GM19372 (cell line): ENCODE measurements around the gene LMAN2L.

Experiments
- ATAC-seq: cut with Tn5 transposase; IDR thresholded peaks from one replicate; pipeline ENCODE4 v1.9.1; 2021; ENCODE audit warnings: mild to moderate bottlenecking, low read depth, moderate library complexity; ENCODE audit not compliant: unreplicated experiment

The LMAN2L gene

GRCh38 chr2:96716388-96716787 lies 23.5 kb downstream of the LMAN2L start:
- ATAC-seq, result no peak

DNA sequence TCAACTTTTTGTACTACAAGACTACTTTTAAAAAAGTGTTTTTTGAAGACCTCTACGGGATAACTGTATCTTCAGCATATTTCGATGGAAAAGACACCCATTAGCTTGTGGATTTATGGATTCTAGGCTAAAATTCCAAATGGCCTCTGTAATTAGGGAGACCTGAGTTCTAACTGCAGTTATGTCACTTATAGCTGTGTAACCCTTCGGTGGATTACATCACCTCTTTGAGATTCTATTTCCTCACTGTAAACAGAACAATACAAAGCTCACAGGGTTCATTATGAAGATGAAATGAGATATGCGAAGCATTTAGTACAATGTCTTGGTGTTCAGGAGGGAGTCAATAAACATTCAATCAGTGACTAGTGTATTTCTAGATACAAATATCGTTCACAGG lies 24.2 kb downstream of the LMAN2L start:
- no peak for ATAC-seq

- ATAC-seq, result no peak
These were observed 28.9 kb downstream of the LMAN2L start for GRCh38 chr2:96710985-96711384.

DNA sequence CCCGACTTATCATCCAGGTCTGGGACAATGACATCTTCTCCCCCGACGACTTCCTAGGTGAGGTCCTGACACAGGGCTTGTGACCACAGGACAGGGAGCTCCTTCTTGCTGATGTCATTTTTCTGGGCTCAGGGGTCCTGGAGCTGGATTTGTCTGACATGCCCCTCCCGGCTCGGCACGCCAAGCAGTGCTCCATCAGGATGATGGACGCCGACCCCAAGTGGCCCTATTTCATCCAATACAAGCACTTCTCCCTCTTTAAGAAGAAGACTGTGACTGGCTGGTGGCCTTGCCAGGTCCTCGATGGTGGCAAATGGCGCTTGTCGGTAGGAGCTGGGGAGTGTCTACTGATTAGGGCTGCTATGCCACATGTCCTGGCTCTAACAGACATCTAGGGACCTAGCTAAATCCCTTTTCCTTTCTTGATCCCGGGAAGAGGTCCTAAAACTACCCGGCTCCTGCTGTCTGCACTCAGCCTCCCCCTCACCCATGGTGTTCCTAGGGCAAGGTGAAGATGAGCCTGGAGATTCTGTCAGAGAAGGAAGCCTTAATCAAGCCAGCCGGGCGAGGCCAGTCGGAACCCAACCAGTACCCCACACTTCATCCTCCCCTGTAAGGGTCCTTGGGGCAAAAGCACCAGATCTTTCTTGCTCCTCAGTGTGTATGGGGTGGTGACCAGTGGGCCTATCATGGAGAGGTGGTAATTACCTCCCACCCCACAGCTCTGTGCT lies 36.7 kb downstream of the LMAN2L start:
- ATAC-seq, result no peak

GRCh38 chr2:96702098-96702785 lies 37.6 kb downstream of the LMAN2L start:
- no peak for ATAC-seq

- no peak for ATAC-seq
These were observed 38.2 kb downstream of the LMAN2L start for GRCh38 chr2:96701636-96702035.

DNA sequence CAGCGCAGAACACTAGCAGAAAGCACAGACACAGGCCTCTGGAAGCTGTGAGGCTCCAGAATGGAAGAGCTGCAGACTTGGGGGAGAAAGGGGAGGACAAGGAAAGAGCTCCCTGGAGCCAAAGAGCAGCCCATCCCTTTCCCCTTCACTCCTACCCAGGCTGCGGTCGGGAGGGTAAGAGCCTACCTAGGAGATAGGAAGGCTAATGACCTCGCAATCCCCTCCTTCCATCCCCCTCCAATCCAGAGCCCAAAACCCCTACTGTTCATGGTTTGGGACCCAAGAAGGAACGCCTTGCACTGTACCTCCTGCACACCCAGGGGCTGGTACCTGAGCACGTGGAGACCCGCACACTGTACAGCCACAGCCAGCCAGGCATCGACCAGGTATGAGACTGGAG lies 39.8 kb downstream of the LMAN2L start:
- no peak for ATAC-seq

GRCh38 chr2:96699621-96700020 lies 40.2 kb downstream of the LMAN2L start:
- ATAC-seq, result no peak

DNA sequence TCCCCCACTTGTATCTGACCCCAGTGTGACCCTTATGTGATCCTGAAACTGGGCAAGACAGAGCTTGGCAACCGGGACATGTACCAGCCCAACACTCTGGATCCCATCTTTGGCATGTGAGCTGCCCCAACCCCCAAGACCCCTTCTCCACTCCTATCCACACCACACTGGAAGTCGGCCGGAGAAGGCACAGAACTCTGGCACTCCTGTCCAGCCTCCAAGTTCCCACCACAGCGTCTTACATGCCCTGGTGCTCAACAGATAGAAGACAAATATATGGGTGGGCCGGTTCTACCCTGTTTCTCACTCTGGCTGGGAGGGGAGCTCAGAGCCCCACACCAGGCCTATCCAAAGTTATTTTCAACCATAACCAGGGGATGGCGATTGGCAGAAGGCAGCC lies 40.8 kb downstream of the LMAN2L start:
- ATAC-seq, result no peak

GRCh38 chr2:96698221-96698861 lies 41.5 kb downstream of the LMAN2L start:
- no peak for ATAC-seq

DNA sequence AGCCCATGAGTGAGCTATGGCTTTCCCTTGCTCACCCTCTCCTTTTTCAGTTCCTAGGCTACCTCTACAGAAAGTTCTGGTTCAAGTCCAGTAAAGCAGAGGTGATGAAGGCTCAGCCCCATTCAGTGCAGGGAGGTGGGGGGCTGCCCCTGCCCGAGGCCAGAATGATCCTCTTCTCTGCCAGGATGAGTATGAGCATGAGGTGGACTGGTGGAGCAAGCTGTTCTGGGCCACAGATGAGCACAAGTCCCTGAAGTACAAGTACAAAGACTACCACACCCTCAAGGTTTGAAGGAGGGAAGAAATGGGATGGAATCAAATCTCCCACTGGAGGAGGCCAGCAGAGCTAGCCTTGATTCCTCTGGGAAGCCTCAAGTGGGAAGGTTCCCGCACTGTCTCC lies 42.4 kb downstream of the LMAN2L start:
- ATAC-seq, result no peak

DNA sequence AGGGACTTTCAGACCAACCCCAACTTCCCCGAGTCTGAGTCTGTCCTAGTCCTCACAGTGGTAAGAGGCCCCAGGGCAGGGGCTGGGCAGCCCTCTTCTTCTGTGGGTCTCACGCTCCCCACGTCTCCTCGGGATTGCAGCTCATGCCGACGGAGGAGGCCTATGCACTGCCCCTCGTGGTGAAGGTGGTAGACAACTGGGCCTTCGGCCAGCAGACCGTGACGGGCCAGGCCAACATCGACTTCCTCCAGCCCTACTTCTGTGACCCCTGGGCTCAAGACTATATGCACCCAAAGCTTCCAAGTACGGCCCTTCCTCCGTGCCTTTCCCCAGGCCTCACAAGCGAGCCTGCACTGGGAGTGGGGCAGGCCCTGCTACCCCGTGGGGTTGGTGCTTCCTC lies 44.3 kb downstream of the LMAN2L start:
- ATAC-seq, result no peak

- no peak for ATAC-seq
These were observed 44.9 kb downstream of the LMAN2L start for GRCh38 chr2:96694816-96695455.

- ATAC-seq, result no peak
These were observed 45.6 kb downstream of the LMAN2L start for GRCh38 chr2:96694279-96694678.

- ATAC-seq, result no peak
These were observed 46.3 kb downstream of the LMAN2L start for GRCh38 chr2:96693286-96694200.

DNA sequence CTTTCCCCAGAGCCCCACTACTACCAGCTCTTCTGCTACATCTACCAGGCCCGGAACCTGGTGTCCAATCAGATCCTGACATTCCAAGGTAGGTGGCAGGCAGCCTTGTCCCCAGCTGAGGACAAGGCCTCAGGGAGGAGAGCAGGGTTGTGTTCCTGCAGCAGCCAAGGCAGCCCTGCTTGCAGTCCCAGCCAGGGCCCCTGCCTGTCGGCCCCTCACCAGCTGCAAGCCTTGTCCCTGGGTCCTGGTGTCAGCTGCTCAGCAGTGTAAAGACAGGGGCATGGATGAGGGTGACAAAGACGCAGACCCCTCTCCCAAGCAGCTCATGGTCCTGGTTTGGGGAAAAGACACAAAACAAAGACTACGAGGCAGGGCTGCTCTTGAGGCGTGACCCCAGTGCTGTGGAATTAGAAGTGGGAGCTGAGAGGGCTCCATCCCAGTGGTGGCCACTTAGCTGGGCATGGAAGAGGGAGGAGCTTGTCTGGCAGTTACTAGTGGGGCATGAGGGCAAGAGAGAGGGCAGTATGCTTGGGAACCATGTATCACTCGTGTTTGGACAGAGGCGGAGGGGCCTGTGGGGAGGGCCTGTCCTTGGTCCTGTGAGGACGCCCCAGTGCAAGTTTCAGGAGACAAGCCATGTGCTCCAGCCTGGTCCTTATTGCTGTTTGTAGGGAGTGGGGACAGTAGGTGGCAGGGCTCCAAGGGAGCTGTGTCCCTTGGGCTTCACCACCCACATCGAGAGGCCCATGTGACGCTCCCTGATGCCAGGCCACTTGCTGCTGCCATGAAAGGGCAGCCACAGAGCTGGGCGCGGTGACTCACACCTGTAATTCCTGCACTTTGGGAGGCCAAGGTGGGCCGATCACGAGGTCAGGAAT lies 47.5 kb downstream of the LMAN2L start:
- no peak for ATAC-seq

DNA sequence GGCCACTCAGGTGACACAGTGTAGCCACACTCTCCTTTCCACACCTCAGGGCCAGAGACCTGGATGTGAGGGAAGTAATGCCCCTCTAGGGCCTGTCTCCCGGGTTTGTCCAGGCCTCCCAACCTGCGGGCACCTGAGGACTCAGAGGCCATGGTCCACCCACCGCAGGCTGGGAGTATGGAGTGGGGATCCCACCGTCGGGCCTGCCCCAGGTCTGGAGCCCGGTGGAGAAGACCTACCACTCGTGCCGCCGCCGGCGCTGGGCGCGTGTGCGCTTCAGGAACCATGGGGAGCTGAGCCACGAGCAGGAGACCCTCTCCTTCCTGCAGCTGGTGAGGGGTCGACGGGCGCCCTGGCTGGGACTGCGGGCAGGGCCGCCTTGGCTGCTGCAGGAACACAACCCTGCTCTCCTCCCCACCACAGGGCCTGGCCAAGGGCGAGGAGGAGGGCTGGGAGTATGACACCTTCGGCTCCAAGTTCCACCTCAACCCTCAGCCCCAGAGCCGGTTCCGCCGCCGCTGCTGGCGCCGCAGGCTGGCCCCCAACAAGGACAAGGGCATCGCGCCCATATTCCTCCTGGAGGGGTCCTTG lies 48.7 kb downstream of the LMAN2L start:
- no peak for ATAC-seq

- ATAC-seq, result no peak
These were observed 49.4 kb downstream of the LMAN2L start for GRCh38 chr2:96690306-96691021.
